ENCODE results near the gene C10orf120.

- TF ChIP-seq CTCF (IDR thresholded peaks at IDR 0.05) (no peak), POLR2A (IDR thresholded peaks at IDR 0.05) (no peak)
Observed at GRCh38 chr10:122650331-122650730, 49.3 kb downstream of the C10orf120 start.

Measured in uterus (tissue), 2 donors.